ENCODE measurements around the gene EML4. TPM values are rescaled to one million over a fixed set of nuclear protein-coding genes. Genes with fewer than 3 reads are reported as not detected.

EML4 gene
- total and polyA plus RNA-seq, 2 of the 13 experiments (the other 11 are each of a cell fraction or from before 2014, with no cell fraction given): 243 to 476 TPM

GRCh38 chr2:42286268-42286946 is 117.3 kb downstream of the EML4 start (continued):
- no peak for TF ChIP-seq HHEX (CRISPR knock-in tag; IDR thresholded peaks at IDR 0.05)
- peak; percentile 31; the same call in 1 of the 2 replicates for TF ChIP-seq THAP11 (CRISPR knock-in tag; IDR thresholded peaks at IDR 0.05)
- no peak for TF ChIP-seq ZBTB37 (CRISPR knock-in tag; IDR thresholded peaks at IDR 0.05)
- no peak for TF ChIP-seq TRIM24 (CRISPR knock-in tag; IDR thresholded peaks at IDR 0.05)
- 0 out of 2 replicates have a peak, but pooled peaks have one; percentile 16 for TF ChIP-seq NAIF1 (CRISPR knock-in tag; IDR thresholded peaks at IDR 0.05; ENCODE audit: borderline replicate concordance)
- TF ChIP-seq ZNF7 (CRISPR knock-in tag; IDR thresholded peaks at IDR 0.05): no peak
- TF ChIP-seq, protein P1, sequence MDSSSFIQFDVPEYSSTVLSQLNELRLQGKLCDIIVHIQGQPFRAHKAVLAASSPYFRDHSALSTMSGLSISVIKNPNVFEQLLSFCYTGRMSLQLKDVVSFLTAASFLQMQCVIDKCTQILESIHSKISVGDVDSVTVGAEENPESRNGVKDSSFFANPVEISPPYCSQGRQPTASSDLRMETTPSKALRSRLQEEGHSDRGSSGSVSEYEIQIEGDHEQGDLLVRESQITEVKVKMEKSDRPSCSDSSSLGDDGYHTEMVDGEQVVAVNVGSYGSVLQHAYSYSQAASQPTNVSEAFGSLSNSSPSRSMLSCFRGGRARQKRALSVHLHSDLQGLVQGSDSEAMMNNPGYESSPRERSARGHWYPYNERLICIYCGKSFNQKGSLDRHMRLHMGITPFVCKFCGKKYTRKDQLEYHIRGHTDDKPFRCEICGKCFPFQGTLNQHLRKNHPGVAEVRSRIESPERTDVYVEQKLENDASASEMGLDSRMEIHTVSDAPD (CRISPR knock-in tag; IDR thresholded peaks at IDR 0.05): no peak

DNA sequence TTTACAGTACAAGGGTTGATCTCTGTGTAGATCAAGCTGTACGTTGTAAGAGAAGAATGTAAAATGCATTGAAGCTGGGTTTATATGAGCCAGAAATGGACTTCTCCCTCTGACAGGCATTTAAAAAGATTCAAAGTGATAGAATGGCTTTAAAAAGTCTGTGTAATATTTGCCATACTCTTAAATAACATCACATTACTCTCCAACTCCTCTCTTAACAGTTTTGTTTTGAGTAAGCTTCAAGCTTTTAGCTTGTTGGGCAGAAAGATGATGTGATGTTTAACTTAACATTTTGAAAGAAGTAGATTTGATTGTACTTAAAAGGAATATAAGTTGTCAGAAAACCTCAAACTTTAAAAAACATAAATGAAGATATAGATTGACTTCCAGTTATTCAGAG is 119.7 kb downstream of the EML4 start:
- TF ChIP-seq HCFC1 (IDR thresholded peaks at IDR 0.05; ENCODE audit: low read depth, low read length): no peak
- TF ChIP-seq, protein P2, sequence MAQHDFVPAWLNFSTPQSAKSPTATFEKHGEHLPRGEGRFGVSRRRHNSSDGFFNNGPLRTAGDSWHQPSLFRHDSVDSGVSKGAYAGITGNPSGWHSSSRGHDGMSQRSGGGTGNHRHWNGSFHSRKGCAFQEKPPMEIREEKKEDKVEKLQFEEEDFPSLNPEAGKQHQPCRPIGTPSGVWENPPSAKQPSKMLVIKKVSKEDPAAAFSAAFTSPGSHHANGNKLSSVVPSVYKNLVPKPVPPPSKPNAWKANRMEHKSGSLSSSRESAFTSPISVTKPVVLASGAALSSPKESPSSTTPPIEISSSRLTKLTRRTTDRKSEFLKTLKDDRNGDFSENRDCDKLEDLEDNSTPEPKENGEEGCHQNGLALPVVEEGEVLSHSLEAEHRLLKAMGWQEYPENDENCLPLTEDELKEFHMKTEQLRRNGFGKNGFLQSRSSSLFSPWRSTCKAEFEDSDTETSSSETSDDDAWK (CRISPR knock-in tag; IDR thresholded peaks at IDR 0.05): no peak
- TF ChIP-seq, protein P3, sequence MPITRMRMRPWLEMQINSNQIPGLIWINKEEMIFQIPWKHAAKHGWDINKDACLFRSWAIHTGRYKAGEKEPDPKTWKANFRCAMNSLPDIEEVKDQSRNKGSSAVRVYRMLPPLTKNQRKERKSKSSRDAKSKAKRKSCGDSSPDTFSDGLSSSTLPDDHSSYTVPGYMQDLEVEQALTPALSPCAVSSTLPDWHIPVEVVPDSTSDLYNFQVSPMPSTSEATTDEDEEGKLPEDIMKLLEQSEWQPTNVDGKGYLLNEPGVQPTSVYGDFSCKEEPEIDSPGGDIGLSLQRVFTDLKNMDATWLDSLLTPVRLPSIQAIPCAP (CRISPR knock-in tag; IDR thresholded peaks at IDR 0.05; ENCODE audit: low read depth): no peak
- no peak for TF ChIP-seq SOX13 (IDR thresholded peaks at IDR 0.05)
- 0 out of 4 replicates have a peak, but pooled peaks of 1 of the 2 experiments have one; percentile 62 for TF ChIP-seq SOX13 (CRISPR knock-in tag; conservative IDR thresholded peaks at IDR 0.05 in 1 of 2, IDR thresholded peaks at IDR 0.05 in 1 of 2)
- TF ChIP-seq ZNF614 (CRISPR knock-in tag; IDR thresholded peaks at IDR 0.05; ENCODE audit: borderline replicate concordance): no peak
- no peak for TF ChIP-seq POLR2G (IDR thresholded peaks at IDR 0.05; ENCODE audit: low read depth, low read length)
- TF ChIP-seq ZNF580 (CRISPR knock-in tag; IDR thresholded peaks at IDR 0.05; ENCODE audit: borderline replicate concordance, low read depth): no peak
- peak; percentile 88 for TF ChIP-seq AGO2 (optimal IDR thresholded peaks at IDR 0.05; ENCODE audit: low read depth, low read length)
- H3K9ac ChIP-seq (ENCODE audit: insufficient read depth, low read depth, low read length): no peak overlapping the region
- CTCF ChIA-PET (ENCODE audit: low intra/inter-chr PET ratio, low total read pairs): no interaction called here
- no peak overlapping the region for H2AFZ ChIP-seq (ENCODE audit: low read length)
- in situ Hi-C loops (cut with HindIII; ENCODE audit: extremely low pct_ligation_motif_present, low pct_unique_long_range_greater_than_20kb): no loop called here
- no peaks in the 10 kb centered on the region for H3K9me3 ChIP-seq (ENCODE audit: low read length)
- WGBS (ENCODE audit: low lambda C conversion rate): 91% methylated on average over 1 of the region's 1 CpG
- H3K4me2 ChIP-seq (ENCODE audit: low read depth, low read length): no peak overlapping the region
- POLR2A ChIA-PET: no interaction called here
- no peak overlapping the region for H3K4me3 ChIP-seq (replicated peaks in 1 of 3; ENCODE audit: insufficient read depth in 1 of 3, low read depth in 2 of 3, low read length in 3 of 3)
- FAIRE-seq: no peak
- peaks cover 22 to 76% of the 10 kb centered on the region in 2 experiments for H3K36me3 ChIP-seq (replicated peaks in 1 of 2; ENCODE audit: control insufficient read depth in 1 of 2, insufficient read depth in 2 of 2, low read length in 2 of 2)
- no peak overlapping the region for H3K27ac ChIP-seq (ENCODE audit: extremely low read length, insufficient read depth, low read length)
- BruUV-seq (replicated peaks): no TSS peak
- no peak for ATAC-seq
- H3K27me3 ChIP-seq (ENCODE audit: control insufficient read depth in 1 of 2, insufficient read depth in 2 of 2, low read length in 2 of 2): no peaks in the 10 kb centered on the region
- intact Hi-C loops (cut with micrococcal nuclease; ENCODE audit: unreplicated experiment): no loop called here
- peaks cover 34% of the 10 kb centered on the region for H3K4me1 ChIP-seq (ENCODE audit: insufficient read depth, low read length)
- no peak for DNase-seq (ENCODE audit: low spot score)
- H4K20me1 ChIP-seq (ENCODE audit: insufficient read depth, low read length): peaks cover 53% of the 10 kb centered on the region
- H3K79me2 ChIP-seq (ENCODE audit: insufficient read depth, low read length): peaks cover 1% of the 10 kb centered on the region

Data from HepG2 (cell line).